Measurements from ENCODE around the gene CEP112. TPM values are rescaled to one million over a fixed set of nuclear protein-coding genes. Genes with fewer than 3 reads are reported as not detected.

The CEP112 gene
- total and polyA plus RNA-seq, 9 of the 15 experiments (the other 6 are each of a cell fraction or from before 2014, with no cell fraction given) = 0.84 TPM; not detected in 8

DNA sequence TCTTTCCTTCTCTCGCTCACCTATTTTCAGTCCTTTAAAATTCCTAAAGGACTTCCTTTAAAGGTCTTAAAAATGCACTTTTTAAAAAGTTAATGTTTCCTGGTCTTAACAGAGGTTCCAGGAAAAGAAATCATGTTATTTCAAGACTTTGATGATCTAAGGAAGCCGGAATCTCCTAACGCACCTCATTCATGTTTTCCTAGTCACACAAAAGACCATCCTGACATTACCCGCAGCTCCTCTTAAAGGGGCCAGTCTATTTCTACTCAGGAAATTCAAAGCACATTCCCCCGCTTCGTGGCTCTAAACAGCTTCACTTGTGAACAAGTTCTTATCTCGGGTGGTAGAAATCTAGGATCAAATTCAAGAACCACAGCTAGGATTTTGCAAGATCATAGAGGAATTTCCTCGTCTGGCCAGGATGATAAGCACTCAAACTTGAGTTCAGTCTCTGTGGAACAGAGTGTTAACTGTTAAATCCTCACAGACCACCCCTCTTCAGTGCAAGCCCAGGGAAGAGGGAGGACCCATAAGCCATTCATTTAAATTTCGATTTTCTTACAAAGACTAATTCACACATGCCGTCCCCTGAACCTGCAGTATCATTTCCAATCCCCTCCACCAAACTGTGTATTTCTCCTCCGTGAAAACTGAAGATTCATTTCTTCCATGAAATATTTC, 493.4 kb downstream of the CEP112 start (continued):
- TF ChIP-seq ZNF184 (CRISPR knock-in tag; IDR thresholded peaks at IDR 0.05) (no peak), ZNF121 (CRISPR knock-in tag; conservative IDR thresholded peaks at IDR 0.05) (no peak), NONO (IDR thresholded peaks at IDR 0.05; ENCODE audit: low read depth in 2 of 2, low read length in 1 of 2) (no peak), NFYB (IDR thresholded peaks at IDR 0.05; ENCODE audit: extremely low read depth, insufficient read length) (no peak), MCM2 (IDR thresholded peaks at IDR 0.05; ENCODE audit: low read depth) (no peak), KLF13 (tag; IDR thresholded peaks at IDR 0.05; ENCODE audit: borderline replicate concordance, low read depth) (no peak), NR3C1 (CRISPR knock-in tag; IDR thresholded peaks at IDR 0.05) (no peak), SLC30A9 (CRISPR knock-in tag; IDR thresholded peaks at IDR 0.05) (no peak)
- TF ChIP-seq, protein P1, sequence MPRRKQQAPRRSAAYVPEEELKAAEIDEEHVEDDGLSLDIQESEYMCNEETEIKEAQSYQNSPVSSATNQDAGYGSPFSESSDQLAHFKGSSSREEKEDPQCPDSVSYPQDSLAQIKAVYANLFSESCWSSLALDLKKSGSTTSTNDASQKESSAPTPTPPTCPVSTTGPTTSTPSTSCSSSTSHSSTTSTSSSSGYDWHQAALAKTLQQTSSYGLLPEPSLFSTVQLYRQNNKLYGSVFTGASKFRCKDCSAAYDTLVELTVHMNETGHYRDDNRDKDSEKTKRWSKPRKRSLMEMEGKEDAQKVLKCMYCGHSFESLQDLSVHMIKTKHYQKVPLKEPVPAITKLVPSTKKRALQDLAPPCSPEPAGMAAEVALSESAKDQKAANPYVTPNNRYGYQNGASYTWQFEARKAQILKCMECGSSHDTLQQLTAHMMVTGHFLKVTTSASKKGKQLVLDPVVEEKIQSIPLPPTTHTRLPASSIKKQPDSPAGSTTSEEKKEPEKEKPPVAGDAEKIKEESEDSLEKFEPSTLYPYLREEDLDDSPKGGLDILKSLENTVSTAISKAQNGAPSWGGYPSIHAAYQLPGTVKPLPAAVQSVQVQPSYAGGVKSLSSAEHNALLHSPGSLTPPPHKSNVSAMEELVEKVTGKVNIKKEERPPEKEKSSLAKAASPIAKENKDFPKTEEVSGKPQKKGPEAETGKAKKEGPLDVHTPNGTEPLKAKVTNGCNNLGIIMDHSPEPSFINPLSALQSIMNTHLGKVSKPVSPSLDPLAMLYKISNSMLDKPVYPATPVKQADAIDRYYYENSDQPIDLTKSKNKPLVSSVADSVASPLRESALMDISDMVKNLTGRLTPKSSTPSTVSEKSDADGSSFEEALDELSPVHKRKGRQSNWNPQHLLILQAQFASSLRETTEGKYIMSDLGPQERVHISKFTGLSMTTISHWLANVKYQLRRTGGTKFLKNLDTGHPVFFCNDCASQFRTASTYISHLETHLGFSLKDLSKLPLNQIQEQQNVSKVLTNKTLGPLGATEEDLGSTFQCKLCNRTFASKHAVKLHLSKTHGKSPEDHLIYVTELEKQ (CRISPR knock-in tag; IDR thresholded peaks at IDR 0.05) = no peak
- TF ChIP-seq, protein P2, sequence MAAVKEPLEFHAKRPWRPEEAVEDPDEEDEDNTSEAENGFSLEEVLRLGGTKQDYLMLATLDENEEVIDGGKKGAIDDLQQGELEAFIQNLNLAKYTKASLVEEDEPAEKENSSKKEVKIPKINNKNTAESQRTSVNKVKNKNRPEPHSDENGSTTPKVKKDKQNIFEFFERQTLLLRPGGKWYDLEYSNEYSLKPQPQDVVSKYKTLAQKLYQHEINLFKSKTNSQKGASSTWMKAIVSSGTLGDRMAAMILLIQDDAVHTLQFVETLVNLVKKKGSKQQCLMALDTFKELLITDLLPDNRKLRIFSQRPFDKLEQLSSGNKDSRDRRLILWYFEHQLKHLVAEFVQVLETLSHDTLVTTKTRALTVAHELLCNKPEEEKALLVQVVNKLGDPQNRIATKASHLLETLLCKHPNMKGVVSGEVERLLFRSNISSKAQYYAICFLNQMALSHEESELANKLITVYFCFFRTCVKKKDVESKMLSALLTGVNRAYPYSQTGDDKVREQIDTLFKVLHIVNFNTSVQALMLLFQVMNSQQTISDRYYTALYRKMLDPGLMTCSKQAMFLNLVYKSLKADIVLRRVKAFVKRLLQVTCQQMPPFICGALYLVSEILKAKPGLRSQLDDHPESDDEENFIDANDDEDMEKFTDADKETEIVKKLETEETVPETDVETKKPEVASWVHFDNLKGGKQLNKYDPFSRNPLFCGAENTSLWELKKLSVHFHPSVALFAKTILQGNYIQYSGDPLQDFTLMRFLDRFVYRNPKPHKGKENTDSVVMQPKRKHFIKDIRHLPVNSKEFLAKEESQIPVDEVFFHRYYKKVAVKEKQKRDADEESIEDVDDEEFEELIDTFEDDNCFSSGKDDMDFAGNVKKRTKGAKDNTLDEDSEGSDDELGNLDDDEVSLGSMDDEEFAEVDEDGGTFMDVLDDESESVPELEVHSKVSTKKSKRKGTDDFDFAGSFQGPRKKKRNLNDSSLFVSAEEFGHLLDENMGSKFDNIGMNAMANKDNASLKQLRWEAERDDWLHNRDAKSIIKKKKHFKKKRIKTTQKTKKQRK (IDR thresholded peaks at IDR 0.05; ENCODE audit: borderline replicate concordance, low read depth, low read length) = no peak
